ENCODE measurements around the gene GLIPR1.
"Not testable (repeated sequence)": the region's sequence is repeated elsewhere in the genome, so short reads cannot be mapped to it uniquely, and the experiment has no call there.

GLIPR1 gene

GRCh38 chr12:75476071-75476470, 4.5 kb upstream of the GLIPR1 start:
- DNase-seq: peak; percentile 54

- no peak for DNase-seq
These were observed 3.4 kb upstream of the GLIPR1 start for GRCh38 chr12:75477137-75477536.

- peak; percentile 52 for DNase-seq
These were observed 2.3 kb upstream of the GLIPR1 start for GRCh38 chr12:75478116-75478794.

DNA sequence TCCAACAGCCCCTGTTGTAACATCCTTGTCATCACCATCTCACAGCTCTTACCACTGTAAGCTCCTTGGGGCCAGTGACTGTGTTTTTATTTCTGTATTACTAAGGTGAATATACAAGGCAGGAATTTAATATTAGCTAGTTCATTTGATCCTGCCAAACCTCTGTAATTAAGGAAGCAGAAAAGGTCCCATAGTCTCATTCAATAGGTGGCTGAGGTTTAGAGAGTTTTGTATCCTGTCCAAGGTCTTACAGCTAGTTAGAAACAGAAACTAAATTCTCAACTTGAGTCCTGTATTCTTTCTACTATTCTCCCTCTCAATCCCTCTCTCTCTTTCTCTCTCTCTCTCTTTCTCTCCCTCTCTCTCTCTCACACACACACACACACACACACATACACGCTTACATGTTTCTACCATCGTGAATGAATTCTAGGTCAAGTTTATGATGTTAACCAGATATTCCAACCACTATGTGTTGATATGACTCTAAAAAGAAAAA, 543 bp upstream of the GLIPR1 start:
- DNase-seq: no peak

GRCh38 chr12:75481013-75481705, 604 bp downstream of the GLIPR1 start:
- DNase-seq: no peak

- no peak for DNase-seq
These were observed 1.2 kb downstream of the GLIPR1 start for GRCh38 chr12:75481774-75482173.

GRCh38 chr12:75482646-75483045, 2.1 kb downstream of the GLIPR1 start:
- peak; percentile 41 for DNase-seq

DNA sequence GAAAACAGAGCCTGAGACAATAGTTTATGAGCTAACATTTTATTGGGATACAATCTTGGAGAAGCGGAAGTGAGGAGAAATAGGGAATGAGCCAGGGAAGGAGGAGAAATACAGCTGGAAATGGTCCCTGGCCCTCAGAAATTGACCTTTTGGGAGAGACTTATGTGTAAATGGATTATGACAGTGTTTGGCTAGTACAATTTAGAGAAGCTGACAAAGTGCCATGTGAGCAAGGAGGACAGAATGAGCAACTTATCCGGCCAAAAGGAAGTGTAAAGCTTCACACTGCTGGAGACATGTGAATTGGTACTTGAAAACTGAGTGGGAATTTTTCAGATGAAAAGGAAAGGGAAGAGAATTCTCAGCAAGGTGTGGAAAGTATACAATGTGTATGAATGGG, 2.9 kb downstream of the GLIPR1 start:
- DNase-seq: no peak

DNA sequence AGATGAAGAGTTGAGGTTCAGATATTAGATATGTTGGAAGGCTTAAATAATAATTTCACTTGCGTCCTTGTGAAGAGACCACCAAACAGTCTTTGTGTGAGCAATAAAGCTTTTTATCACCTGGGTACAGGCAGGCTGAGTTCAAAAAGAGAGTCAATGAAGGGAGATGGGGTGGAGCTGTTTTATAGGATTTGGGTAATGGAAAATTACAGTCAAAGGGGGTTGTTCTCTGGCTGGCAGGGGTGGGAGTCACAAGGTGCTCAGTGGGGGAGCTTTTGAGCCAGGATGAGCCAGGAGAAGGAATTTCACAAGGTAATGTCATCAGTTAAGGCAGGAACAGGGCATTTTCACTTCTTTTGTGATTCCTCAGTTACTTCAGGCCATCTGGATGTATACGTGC, 3.9 kb downstream of the GLIPR1 start:
- not testable (repeated sequence) for DNase-seq

GRCh38 chr12:75487308-75487707, 6.8 kb downstream of the GLIPR1 start:
- no peak for DNase-seq

DNA sequence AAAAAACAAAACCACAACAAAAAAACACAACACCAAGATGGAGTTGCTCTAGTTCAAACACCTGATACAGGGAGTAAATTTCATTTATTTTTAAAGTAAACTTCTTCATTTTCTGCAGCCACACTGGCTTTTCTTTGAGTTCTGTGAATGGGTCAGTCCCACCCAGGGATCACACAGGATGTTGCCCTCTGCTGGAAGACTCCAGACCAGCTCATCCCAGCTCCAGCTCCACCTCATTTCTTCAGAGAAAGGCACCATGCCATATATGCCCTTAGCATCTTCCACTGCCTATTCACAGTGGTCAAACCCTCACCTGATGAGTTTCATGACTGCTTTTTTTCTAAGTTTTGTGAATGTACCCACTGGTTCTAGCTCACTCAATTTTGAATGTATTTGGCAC, 8.0 kb downstream of the GLIPR1 start:
- peak; percentile 58 for DNase-seq

GRCh38 chr12:75489187-75489586, 8.6 kb downstream of the GLIPR1 start:
- DNase-seq: no peak

DNA sequence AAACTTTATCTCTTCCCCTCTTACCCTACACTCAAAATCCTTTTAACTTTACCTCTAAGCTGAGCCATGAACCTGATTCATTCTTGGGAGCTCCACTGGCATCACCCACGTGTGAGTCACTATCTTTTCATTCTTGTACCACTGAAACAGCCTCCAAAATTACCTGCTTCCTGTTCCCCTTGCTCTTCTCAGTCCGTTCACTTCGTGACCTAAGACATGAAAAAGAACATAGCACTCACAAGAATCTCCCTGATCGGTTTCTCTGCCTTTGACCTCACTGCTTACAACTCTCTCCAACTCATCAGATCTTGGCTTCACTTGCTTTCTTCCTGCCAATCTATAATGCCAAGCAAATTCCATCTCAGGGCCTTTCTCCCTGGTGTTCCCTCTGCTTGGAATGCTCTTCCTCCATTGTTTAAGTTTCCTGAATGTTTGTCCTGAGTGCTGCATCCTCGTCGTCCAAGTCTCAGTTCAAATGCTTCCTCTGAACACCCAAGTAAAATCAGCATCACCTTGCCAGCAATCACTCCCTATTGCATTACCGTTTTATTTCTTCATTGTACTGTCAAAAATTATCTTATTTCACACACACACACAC, 9.2 kb downstream of the GLIPR1 start:
- peak; percentile 40 for DNase-seq

DNA sequence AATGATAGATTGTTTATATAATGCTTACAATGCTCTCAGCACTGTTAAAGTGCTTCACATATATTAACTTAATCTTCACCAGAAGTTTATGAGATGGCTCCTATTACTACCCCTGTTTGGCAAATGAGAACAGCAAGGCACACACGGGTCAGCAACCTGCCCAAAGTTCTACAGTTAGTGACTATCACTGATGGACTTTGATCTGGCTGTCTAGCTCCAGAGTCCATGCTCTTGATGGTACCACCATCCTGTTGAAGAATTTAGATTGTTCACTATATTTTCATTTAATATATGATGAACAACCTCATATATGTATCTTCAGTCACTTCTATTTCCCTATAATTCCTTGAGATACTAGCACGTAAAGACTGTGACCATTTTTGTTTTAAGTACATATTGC, 10.6 kb downstream of the GLIPR1 start:
- DNase-seq: no peak

GRCh38 chr12:75503459-75503858, 22.9 kb downstream of the GLIPR1 start:
- DNase-seq: no peak

DNA sequence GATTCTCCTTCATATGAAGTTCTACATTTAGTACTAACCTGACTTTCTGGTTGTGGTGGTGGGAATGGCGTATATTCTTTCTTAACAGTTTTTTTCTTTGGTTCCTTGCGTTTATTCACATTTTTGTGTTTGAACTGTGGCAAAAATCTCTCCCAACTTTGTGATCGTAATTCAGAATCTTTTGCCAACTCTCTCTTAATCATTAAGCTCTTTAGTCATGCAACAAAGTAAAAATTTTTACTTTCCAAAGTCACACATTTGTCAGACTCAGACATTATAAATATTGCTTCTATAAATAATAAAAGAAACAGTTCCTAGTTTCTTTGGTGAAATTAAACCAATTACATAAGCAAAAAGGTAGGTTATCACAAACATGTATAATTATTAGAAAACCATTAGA, 23.3 kb downstream of the GLIPR1 start:
- no peak for DNase-seq

- DNase-seq: peak; percentile 45
These were observed 25.3 kb downstream of the GLIPR1 start for GRCh38 chr12:75505706-75506312.

- no peak for DNase-seq
These were observed 26.5 kb downstream of the GLIPR1 start for GRCh38 chr12:75507086-75507485.

DNA sequence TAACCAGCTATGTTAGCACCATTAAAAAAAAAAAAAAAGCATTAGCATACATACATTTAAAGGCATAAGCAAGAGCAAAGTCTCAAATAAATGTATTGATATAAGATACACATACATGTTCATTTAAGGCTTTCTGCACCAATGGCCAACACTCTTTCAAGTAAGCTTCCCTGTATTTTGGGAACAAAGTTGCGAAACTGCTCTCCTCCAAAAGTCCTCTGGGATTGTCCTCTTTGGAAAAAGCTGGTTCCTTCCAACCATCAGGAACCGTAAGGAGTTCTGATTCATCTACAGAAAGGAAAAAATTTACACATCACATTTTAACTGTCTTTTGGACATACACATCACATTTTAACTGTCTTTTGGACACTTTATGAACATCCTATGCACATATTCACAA, 27.6 kb downstream of the GLIPR1 start:
- DNase-seq: no peak

GRCh38 chr12:75509621-75510020, 29.1 kb downstream of the GLIPR1 start:
- no peak for DNase-seq

DNA sequence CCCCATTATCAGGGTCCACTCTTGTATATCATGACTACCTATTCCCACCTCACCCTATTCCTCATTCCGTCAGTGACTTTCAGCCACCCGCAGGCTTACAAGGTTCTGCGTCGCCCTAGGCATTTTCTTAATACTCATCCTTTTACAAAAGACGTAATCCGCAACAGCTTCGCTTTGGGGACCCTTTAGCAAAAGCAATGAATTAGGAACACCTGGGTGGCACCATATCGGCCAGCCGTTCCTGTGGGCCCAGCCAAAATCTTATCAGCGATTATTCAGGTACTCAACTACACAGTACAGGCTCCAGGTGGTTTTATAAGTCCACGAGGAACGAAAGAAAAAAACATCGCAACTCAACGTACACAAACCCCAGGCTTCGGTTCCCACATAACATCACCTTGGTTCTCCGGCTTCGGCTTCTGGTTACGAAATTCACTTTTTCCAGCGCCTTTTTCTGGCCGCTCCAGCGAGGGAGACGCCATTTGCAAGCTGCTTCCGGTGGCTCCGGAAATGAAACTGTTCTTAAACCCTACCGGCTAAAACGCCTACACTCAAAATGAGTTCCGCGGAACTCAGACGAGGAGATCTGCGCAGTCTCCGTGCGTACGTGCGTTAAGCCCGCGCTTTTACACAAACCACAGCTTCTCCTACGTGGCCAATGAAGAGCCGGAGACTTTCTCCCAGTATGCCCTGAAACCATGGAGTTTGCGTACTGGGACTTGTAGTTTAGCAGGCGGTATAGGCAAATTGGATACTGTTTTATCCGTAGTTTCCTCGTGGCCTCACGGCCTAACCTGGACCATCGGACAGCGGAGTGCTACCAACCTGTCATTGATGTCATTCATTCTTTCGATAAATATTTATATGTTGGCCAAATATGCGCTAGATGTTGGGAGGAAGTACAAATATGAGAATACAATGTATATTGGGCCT, 30.8 kb downstream of the GLIPR1 start, which contains the start of gene KRR1:
Gene KRR1, minus strand, starts transcription at position 494 of the 933 bp plus-strand sequence. Its CDS starts 12 bp downstream, at position 482.
- DNase-seq: peak; percentile 99

- DNase-seq: not testable (repeated sequence)
These were observed 40.7 kb downstream of the GLIPR1 start for GRCh38 chr12:75521224-75521623.
